Activated naive CD4-positive, alpha-beta T cell treated with Interleukin-2 at 50 U/mL for 16 hours (primary cell): Measurements from ENCODE around the gene CTSW.

Experiments used
- DNase-seq: peaks from one replicate; pipeline ENCODE4 v3.0.0-alpha.2; 2020

CTSW gene

GRCh38 chr11:65906602-65907001, 27.0 kb downstream of the CTSW start:
- no peak for DNase-seq

- no peak for DNase-seq
Observed at GRCh38 chr11:65907878-65908277, 28.2 kb downstream of the CTSW start.

GRCh38 chr11:65911682-65912568, 32.3 kb downstream of the CTSW start:
- no peak for DNase-seq

- no peak for DNase-seq
Observed at GRCh38 chr11:65912845-65913244, 33.2 kb downstream of the CTSW start.

- no peak for DNase-seq
Observed at GRCh38 chr11:65915101-65915820, 35.6 kb downstream of the CTSW start.

- no peak for DNase-seq
Observed at GRCh38 chr11:65915821-65916251, 36.2 kb downstream of the CTSW start.

GRCh38 chr11:65916391-65916790, 36.8 kb downstream of the CTSW start:
- no peak for DNase-seq

GRCh38 chr11:65917077-65917433, 37.4 kb downstream of the CTSW start:
- DNase-seq = no peak

GRCh38 chr11:65917434-65918210, 38.0 kb downstream of the CTSW start:
- no peak for DNase-seq

GRCh38 chr11:65918211-65919140, 38.8 kb downstream of the CTSW start, which contains the start of gene C11orf68:
Gene C11orf68 (minus strand): TSS chr11:65919062. CDS start chr11:65919031, 31 bp downstream.
- DNase-seq = no peak

- peak; percentile 98 for DNase-seq
Observed at GRCh38 chr11:65919141-65919572, 39.5 kb downstream of the CTSW start, which contains the start of gene DRAP1. Gene DRAP1 (plus strand): TSS chr11:65919426. CDS start chr11:65919502, 76 bp downstream.

GRCh38 chr11:65919573-65920371, 40.1 kb downstream of the CTSW start:
- peak; percentile 66 for DNase-seq

- DNase-seq = no peak
Observed at GRCh38 chr11:65920372-65920802, 40.8 kb downstream of the CTSW start.

- DNase-seq = no peak
Observed at GRCh38 chr11:65921033-65921555, 41.5 kb downstream of the CTSW start.

GRCh38 chr11:65921876-65922275, 42.2 kb downstream of the CTSW start:
- DNase-seq = no peak

GRCh38 chr11:65922565-65922964, 42.9 kb downstream of the CTSW start:
- no peak for DNase-seq

- DNase-seq = no peak
Observed at GRCh38 chr11:65925397-65925796, 45.8 kb downstream of the CTSW start.

GRCh38 chr11:65927904-65928397, 48.3 kb downstream of the CTSW start:
- DNase-seq = peak; percentile 77

GRCh38 chr11:65928667-65929066, 49.0 kb downstream of the CTSW start:
- no peak for DNase-seq

- no peak for DNase-seq
Observed at GRCh38 chr11:65931773-65932557, 52.3 kb downstream of the CTSW start.
